Fibroblast of lung (primary cell): ENCODE measurements around the gene NPNT. TPM values are rescaled to one million over a fixed set of nuclear protein-coding genes. Genes with fewer than 3 reads are reported as not detected.

ENCODE experiments used
- DNase-seq, 2 donors: peaks; one replicate each; pipeline versions ENCODE4 v3.0.0 to v3.0.0-alpha.2; 2010; ENCODE audit warnings: low read depth in 2 of 2
- H2AFZ ChIP-seq: 2 replicates; pipeline ENCODE4 v1.5.1; 2012; ENCODE audit warnings: low read length, control low read depth, inconsistent platforms
- H3K27ac ChIP-seq: 2 replicates; pipeline ENCODE4 v1.5.1; 2011; ENCODE audit warnings: low read length, control low read depth; ENCODE audit not compliant: insufficient read depth
- H3K27me3 ChIP-seq: 2 replicates; pipeline ENCODE4 v1.5.1; 2011; ENCODE audit warnings: mild to moderate bottlenecking, low read length; ENCODE audit not compliant: control insufficient read depth, insufficient read depth
- H3K36me3 ChIP-seq: 2 replicates; pipeline ENCODE4 v1.5.1; 2011; ENCODE audit warnings: low read length; ENCODE audit not compliant: control insufficient read depth, insufficient read depth
- H3K4me1 ChIP-seq: 2 replicates; pipeline ENCODE4 v1.5.1; 2011; ENCODE audit warnings: low read length; ENCODE audit not compliant: control insufficient read depth, insufficient read depth; ENCODE audit errors: extremely low read depth
- H3K4me2 ChIP-seq: 2 replicates; pipeline ENCODE4 v1.5.1; 2011; ENCODE audit warnings: low read length, control low read depth; ENCODE audit not compliant: insufficient read depth; ENCODE audit errors: extremely low read depth
- H3K4me3 ChIP-seq, 4 experiments: fragments of 200-600 bp in 1 of 4; sonication (generic) in 1 of 4; replicated peaks in 1 of 4; 2 replicates each; pipeline ENCODE4 v1.5.1; 2011 to 2016; ENCODE audit warnings: low read length in 4 of 4, low read depth in 3 of 4, mild to moderate bottlenecking in 3 of 4, control low read depth in 2 of 4, inconsistent platforms in 1 of 4, mixed read lengths in 1 of 4; ENCODE audit not compliant: insufficient read depth in 1 of 4; ENCODE audit errors: control extremely low read depth in 1 of 4
- H3K79me2 ChIP-seq: 2 replicates; pipeline ENCODE4 v1.5.1; 2012; ENCODE audit warnings: mild to moderate bottlenecking, low read length, inconsistent platforms; ENCODE audit not compliant: control insufficient read depth, insufficient read depth
- H3K9ac ChIP-seq: 2 replicates; pipeline ENCODE4 v1.5.1; 2011; ENCODE audit warnings: mild to moderate bottlenecking, low read length, control low read depth; ENCODE audit not compliant: insufficient read depth
- H3K9me3 ChIP-seq: 2 replicates; pipeline ENCODE4 v1.5.1; 2012; ENCODE audit warnings: low read depth, low read length; ENCODE audit not compliant: control insufficient read depth, insufficient read depth
- H4K20me1 ChIP-seq: 2 replicates; pipeline ENCODE4 v1.5.1; 2011; ENCODE audit warnings: low read length; ENCODE audit not compliant: control insufficient read depth, insufficient read depth; ENCODE audit errors: extremely low read depth
- CTCF ChIP-seq, 2 donors: IDR thresholded peaks in 1 of 2; conservative IDR thresholded peaks in 1 of 2; 1 replicate in 1 of 2; 2 replicates in 1 of 2; pipeline ENCODE4 v1.5.1; 2011 to 2012; ENCODE audit warnings: low read length in 2 of 2, control low read depth in 1 of 2, inconsistent platforms in 1 of 2, low read depth in 1 of 2, mild to moderate bottlenecking in 1 of 2
- EZH2 ChIP-seq: IDR thresholded peaks from 2 replicates; pipeline ENCODE4 v1.5.1; 2012; ENCODE audit warnings: low read length, control low read depth, mild to moderate bottlenecking; ENCODE audit errors: missing control alignments
- polyA plus RNA-seq, 2 donors: library from polyadenylated mRNA; depleted of rRNA in 1 of 2; stranded (reverse) in 1 of 2; unstranded in 1 of 2; fragments of >200 nt; gene quantifications; 2 replicates each; pipeline ENCODE4 v1.2.1, GENCODE V29; 2011 to 2012; ENCODE audit warnings: missing spikeins in 1 of 2
- total RNA-seq: library from RNA; depleted of rRNA; stranded (reverse); fragments of >200 nt; gene quantifications from 2 replicates; pipeline ENCODE4 v1.2.1, GENCODE V29; 2014

Gene NPNT
- total and polyA plus RNA-seq, 2 donors (not counting 1 experiment from before 2014, with no cell fraction given) = 0.02 to 5.9 TPM

GRCh38 chr4:105994841-105995501, 99.7 kb downstream of the NPNT start:
- no peak for TF ChIP-seq CTCF (conservative IDR thresholded peaks at IDR 0.05 in 1 of 2, IDR thresholded peaks at IDR 0.05 in 1 of 2; ENCODE audit: low read depth in 1 of 2, low read length in 2 of 2)
- TF ChIP-seq EZH2 = no peak
- Histone ChIP-seq H3K4me2 (no peak overlapping the region), H3K36me3 (no peaks in the 10 kb centered on the region), H4K20me1 (no peaks in the 10 kb centered on the region), H3K9ac (no peak overlapping the region), H2AFZ (no peak overlapping the region), H3K4me1 (no peaks in the 10 kb centered on the region), H3K9me3 (no peaks in the 10 kb centered on the region), H3K27me3 (no peaks in the 10 kb centered on the region), H3K4me3 (no peak overlapping the region), H3K79me2 (no peaks in the 10 kb centered on the region), H3K27ac (no peak overlapping the region)
- DNase-seq = no peak

GRCh38 chr4:105996845-105997244, 101.6 kb downstream of the NPNT start:
- DNase-seq = no peak

More at GRCh38 chr4:105996845-105997244, 101.6 kb downstream of the NPNT start:
- TF ChIP-seq CTCF (conservative IDR thresholded peaks at IDR 0.05 in 1 of 2, IDR thresholded peaks at IDR 0.05 in 1 of 2; ENCODE audit: low read depth in 1 of 2, low read length in 2 of 2) (no peak), EZH2 (no peak)
- Histone ChIP-seq H3K79me2 (no peaks in the 10 kb centered on the region), H3K9ac (no peak overlapping the region), H2AFZ (no peak overlapping the region), H3K4me1 (no peaks in the 10 kb centered on the region), H3K27me3 (no peaks in the 10 kb centered on the region), H4K20me1 (no peaks in the 10 kb centered on the region), H3K27ac (no peak overlapping the region), H3K36me3 (no peaks in the 10 kb centered on the region), H3K9me3 (no peaks in the 10 kb centered on the region), H3K4me2 (no peak overlapping the region), H3K4me3 (no peak overlapping the region)
